SK-N-MC (cell line): ENCODE data around the gene DYNLRB1.
A peak's percentile ranks its signal among the peaks of the same experiment; 100 is the strongest.

Experiments
- DNase-seq: peaks from one replicate; pipeline ENCODE4 v3.0.0-alpha.2; 2011; ENCODE audit warnings: low read depth, low spot score
- H3K27ac ChIP-seq: fragments of 200-600 bp; sonication (generic); 2 replicates; pipeline ENCODE4 v1.5.1; 2016; ENCODE audit warnings: mixed run types
- H3K36me3 ChIP-seq: fragments of 200-600 bp; sonication (generic); 2 replicates; pipeline ENCODE4 v1.6.1; 2017; ENCODE audit warnings: antibody characterized with exemption, low read length, mixed read lengths; ENCODE audit not compliant: insufficient read depth
- H3K4me3 ChIP-seq: fragments of 200-600 bp; sonication (generic); 2 replicates; pipeline ENCODE4 v1.5.1; 2016
- H3K9ac ChIP-seq: fragments of 200-600 bp; sonication (generic); 2 replicates; pipeline ENCODE4 v1.8.0; 2017; ENCODE audit warnings: mixed run types, mixed read lengths; ENCODE audit not compliant: insufficient read length
- H3K9me3 ChIP-seq: fragments of 200-600 bp; sonication (generic); 2 replicates; pipeline ENCODE4 v1.6.1; 2017; ENCODE audit warnings: low read depth, mild to moderate bottlenecking, antibody characterized with exemption, low read length, moderate library complexity, mixed read lengths
- EZH2 ChIP-seq: fragments of 200-600 bp; sonication (generic); IDR thresholded peaks from one replicate; pipeline ENCODE4 v1.6.1; 2017; ENCODE audit warnings: antibody characterized with exemption
- FOXP2 ChIP-seq: optimal IDR thresholded peaks from 2 replicates; pipeline ENCODE3; 2011; ENCODE audit warnings: mild to moderate bottlenecking, moderate library complexity; ENCODE audit not compliant: insufficient read depth; ENCODE audit errors: extremely low read length, control extremely low read depth
- POLR2AphosphoS5 ChIP-seq: IDR thresholded peaks from 2 replicates; pipeline ENCODE4 v1.6.1; 2012; ENCODE audit warnings: mild to moderate bottlenecking, low read depth, low read length, borderline replicate concordance

DYNLRB1 gene

DNA sequence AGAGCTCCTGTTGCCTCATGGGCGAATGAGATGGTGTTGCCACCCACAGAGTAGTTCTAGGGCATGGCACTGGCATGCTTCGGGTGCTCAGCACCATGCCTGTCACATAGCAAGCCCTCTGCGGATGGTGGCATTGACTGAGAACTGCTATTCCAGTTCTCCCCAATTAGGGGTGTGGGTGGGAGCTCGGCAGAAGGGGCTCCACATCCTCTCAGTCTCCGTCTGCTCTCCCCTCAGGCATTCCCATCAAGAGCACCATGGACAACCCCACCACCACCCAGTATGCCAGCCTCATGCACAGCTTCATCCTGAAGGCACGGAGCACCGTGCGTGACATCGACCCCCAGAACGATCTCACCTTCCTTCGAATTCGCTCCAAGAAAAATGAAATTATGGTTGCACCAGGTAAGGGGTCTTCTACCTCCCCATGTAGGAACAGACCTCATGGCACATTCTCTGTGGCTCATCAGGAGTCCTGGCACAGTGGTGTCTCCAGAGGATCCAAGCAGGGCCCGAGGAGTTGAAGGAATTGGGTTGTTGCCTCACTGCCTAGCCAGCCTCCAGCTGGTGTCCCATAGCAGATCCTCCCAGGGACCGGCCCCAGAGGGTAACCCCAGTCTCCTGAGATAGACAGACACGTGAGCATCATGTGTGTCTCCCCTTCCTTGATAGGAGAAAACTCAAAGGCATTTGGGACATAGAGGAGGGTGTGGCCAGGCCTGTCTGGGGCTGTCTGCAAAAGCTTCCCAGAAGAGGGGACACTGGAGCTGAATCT lies 18.4 kb downstream of the DYNLRB1 start:
- Histone ChIP-seq H3K36me3 (peaks cover 50% of the 10 kb centered on the region; the same call in 1 of the 2 replicates), H3K27ac (no peak overlapping the region), H3K9me3 (no peaks in the 10 kb centered on the region), H3K4me3 (no peak overlapping the region), H3K9ac (no peak overlapping the region)
- TF ChIP-seq POLR2AphosphoS5 (no peak), EZH2 (no peak), FOXP2 (no peak)
- no peak for DNase-seq

DNA sequence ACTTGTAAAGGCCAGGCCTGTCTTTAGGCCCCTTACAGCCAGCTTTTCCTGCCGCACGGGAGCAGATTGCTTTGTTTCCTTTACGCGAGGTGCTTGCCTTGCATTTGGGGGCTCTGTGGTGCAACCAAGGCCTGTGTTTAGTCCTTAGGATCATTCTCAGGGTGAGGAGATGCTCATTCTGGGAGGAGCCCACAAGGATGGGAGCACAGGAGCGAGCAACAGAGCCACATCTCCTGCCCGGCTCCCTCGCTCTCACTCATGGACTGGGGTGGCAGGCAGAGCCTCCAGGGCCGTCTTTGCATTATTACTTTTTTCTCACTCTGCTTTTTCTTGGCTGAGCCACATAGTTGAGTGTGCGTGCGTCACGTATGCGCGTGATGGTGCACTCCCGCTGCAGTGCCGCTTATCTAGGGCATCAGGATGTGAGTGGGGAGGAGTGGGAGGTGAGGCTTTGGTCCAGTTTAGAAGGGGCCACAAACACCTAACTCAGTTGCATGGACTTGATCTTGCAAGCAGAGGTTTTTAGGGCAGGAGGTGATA lies 19.1 kb downstream of the DYNLRB1 start:
- no peak overlapping the region for H3K27ac ChIP-seq
- no peak overlapping the region for H3K9ac ChIP-seq
- H3K4me3 ChIP-seq: no peak overlapping the region
- no peaks in the 10 kb centered on the region for H3K9me3 ChIP-seq
- TF ChIP-seq POLR2AphosphoS5 (0 out of 2 replicates have a peak, but pooled peaks have one; percentile 10), EZH2 (no peak)
- no peak for DNase-seq
- H3K36me3 ChIP-seq: peaks cover 42% of the 10 kb centered on the region; the same call in 1 of the 2 replicates

DNA sequence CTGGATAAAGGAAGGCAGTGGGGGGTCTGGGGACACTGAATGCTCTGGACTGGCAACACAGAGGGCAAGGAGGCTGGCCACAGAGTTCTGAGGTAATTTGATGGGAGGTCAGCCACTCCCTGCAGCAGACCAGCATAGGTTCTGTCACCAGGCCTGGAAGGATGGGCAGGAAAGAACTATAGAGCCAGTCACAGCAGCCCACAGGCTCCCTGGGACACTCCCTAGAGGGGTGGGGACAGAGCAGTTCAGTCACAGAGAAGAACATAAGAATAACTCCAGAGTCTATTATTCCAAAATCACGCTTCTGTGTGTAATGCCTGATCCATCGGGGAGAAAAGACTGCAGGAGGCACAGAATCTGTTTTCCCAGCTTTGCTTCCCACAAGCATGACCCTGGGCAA lies 19.6 kb downstream of the DYNLRB1 start:
- Histone ChIP-seq H3K27ac (no peak overlapping the region), H3K36me3 (peaks cover 43% of the 10 kb centered on the region), H3K9ac (no peak overlapping the region), H3K4me3 (no peak overlapping the region), H3K9me3 (no peaks in the 10 kb centered on the region)
- DNase-seq: no peak
- no peak for TF ChIP-seq POLR2AphosphoS5
- TF ChIP-seq EZH2: no peak
- no peak for TF ChIP-seq FOXP2

DNA sequence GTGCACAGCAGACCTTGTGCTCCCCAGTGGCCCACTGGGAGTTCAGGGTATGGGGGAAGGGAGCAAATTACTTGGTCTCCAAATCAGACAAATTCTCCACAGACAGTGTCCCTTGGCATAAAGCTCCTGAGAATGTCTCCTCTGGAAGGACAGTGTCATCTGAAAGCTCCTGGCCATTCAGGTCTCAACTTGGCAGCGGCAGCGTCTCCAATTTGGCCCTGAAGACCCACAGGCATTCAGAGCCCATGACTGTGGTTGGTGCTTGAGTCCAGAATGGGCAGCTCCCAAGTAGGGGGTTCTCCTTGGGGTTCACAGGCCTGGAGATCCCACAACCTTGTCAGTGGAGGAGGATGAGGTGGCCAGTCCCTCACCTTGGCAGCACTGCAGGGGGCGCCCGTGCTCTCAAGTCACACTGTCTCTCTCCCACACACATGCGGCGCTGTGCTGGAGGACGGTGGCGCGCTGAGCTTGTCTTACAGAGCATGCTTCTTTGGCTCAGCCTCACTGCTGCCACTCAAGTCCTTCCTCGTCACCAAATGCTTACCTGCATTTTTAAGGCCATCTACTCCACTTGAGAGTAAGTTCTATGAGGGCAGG lies 20.7 kb downstream of the DYNLRB1 start:
- H3K9me3 ChIP-seq: no peaks in the 10 kb centered on the region
- no peak overlapping the region for H3K4me3 ChIP-seq
- H3K36me3 ChIP-seq: peaks cover 52% of the 10 kb centered on the region
- no peak for DNase-seq
- no peak overlapping the region for H3K27ac ChIP-seq
- no peak overlapping the region for H3K9ac ChIP-seq
- TF ChIP-seq EZH2: no peak
- no peak for TF ChIP-seq POLR2AphosphoS5
- no peak for TF ChIP-seq FOXP2

DNA sequence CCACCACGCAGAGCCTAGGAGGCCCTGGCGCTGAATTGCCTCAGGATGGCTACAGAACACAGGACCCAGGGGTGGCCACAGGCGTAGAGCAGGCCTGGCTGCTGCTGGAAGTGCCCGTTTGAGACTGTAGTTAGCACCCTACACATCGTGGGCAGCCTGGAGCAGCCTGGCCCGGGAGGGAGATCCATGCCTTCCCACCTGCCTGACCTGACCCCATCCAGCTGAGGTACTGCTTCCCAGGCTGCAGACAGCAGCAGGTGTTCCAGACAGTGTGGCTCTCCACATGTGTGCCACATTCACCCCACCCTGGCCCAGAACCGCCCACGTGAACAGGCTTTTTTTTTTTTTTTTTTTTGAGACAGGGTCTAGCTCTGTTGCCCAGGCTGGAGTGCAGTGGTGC lies 21.4 kb downstream of the DYNLRB1 start:
- Histone ChIP-seq H3K36me3 (peaks cover 52% of the 10 kb centered on the region), H3K9ac (no peak overlapping the region), H3K9me3 (no peaks in the 10 kb centered on the region), H3K4me3 (no peak overlapping the region), H3K27ac (no peak overlapping the region)
- no peak for TF ChIP-seq POLR2AphosphoS5
- no peak for TF ChIP-seq EZH2
- no peak for TF ChIP-seq FOXP2
- no peak for DNase-seq

DNA sequence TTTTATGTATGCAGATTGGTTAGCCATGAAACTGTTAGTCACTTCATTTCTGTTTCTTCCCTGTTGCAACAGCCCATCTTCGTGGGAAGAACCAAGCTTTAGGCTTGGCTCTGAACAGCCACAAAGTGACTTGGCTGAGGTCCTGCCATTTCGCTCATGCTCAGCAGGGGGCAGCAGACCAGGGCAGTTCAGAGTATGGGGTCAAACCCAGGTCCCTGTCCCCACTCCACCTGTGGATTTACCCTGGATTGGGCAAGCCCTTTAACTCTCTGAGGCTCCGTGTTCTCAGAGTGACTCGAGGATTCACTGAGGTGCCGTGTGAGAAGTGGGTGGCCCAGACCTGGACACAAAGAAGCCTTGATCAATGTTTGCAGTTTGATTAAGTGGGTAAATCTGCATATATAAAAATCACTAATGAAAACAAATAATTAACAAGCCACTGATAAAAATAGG lies 22.5 kb downstream of the DYNLRB1 start:
- Histone ChIP-seq H3K9ac (no peak overlapping the region), H3K9me3 (no peaks in the 10 kb centered on the region), H3K27ac (no peak overlapping the region), H3K4me3 (no peak overlapping the region), H3K36me3 (peaks cover 47% of the 10 kb centered on the region)
- TF ChIP-seq FOXP2 (no peak), POLR2AphosphoS5 (no peak), EZH2 (no peak)
- no peak for DNase-seq

DNA sequence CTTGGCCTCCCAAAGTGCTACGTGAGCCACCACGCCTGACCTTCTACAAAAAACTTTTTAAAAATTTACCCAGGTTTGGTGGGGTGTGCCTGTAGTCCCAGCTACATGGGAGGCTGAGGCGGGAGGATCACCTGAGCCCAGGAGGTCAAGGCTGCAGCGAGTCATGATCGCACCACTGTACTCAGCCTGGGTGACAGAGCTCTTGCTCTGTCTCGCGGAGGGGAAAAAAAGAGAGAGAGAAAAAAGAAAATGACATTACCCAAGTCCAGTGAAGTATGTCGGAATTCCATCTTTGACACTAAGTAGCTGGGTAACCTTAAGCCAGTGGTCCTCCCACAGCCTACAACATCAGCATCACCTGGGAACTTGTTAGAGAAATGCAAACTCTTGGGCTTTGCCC lies 23.5 kb downstream of the DYNLRB1 start:
- no peak for DNase-seq
- TF ChIP-seq POLR2AphosphoS5 (no peak), EZH2 (no peak)
- no peak overlapping the region for H3K4me3 ChIP-seq
- H3K27ac ChIP-seq: no peak overlapping the region
- no peaks in the 10 kb centered on the region for H3K9me3 ChIP-seq
- H3K36me3 ChIP-seq: peaks cover 39% of the 10 kb centered on the region
- no peak overlapping the region for H3K9ac ChIP-seq

DNA sequence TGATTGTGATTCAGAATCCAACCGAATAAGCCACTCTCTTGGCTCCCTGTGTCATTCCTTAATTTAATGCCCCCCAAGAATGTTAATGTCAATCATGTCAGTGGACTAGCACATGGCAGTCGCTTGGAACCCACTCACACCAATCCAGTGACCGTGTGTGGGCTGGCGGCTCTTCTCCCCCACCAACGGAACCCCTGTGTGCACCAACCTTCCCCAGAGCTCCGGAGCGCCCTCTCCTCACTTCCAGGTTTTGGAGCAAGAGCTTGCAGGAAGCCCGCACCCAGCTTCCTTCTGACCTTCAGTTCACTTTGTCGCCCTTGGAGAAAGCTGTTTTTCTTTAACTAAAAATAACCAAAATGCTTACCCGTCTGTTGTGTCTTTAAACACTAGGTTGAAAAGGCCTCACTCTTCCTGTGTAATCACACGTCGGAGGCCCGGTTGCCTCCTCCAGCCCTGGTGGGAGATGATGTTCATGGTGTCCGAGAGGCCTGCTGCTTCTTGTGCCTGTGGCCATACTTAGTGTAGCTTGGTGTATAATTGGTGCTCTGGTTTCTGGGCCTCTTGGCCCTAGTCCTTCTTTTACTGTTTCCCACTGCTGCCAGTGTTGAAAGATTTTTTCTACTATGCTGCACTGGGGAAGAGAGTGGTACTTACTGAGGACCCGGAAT lies 24.5 kb downstream of the DYNLRB1 start:
- H3K4me3 ChIP-seq: no peak overlapping the region
- no peak for DNase-seq
- H3K36me3 ChIP-seq: peaks cover 30% of the 10 kb centered on the region
- TF ChIP-seq EZH2 (no peak), FOXP2 (no peak), POLR2AphosphoS5 (no peak)
- H3K27ac ChIP-seq: 0 out of 2 replicates have a peak overlapping the region, but pooled peaks have one; percentile 36
- H3K9ac ChIP-seq: no peak overlapping the region
- H3K9me3 ChIP-seq: no peaks in the 10 kb centered on the region
